Osteoblast (primary cell): ENCODE results near the gene SUZ12. TPM values are rescaled to one million over a fixed set of nuclear protein-coding genes. Genes with fewer than 3 reads are reported as not detected.

ENCODE experiments used
- DNase-seq: peaks from one replicate; pipeline ENCODE4 v3.0.0; 2011; ENCODE audit warnings: low spot score, mixed read lengths; ENCODE audit not compliant: insufficient read length; ENCODE audit errors: missing footprints
- H2AFZ ChIP-seq: 2 replicates; pipeline ENCODE4 v1.6.0; 2011; ENCODE audit warnings: mild to moderate bottlenecking, low read length
- H3K27ac ChIP-seq: 2 replicates; pipeline ENCODE4 v1.5.1; 2011; ENCODE audit warnings: mild to moderate bottlenecking, low read depth, low read length, moderate library complexity
- H3K27me3 ChIP-seq: 2 replicates; pipeline ENCODE4 v1.6.0; 2012; ENCODE audit warnings: mild to moderate bottlenecking, control low read depth, inconsistent platforms, low read length, moderate library complexity; ENCODE audit not compliant: insufficient read depth
- H3K36me3 ChIP-seq: 2 replicates; pipeline ENCODE4 v1.5.1; 2011; ENCODE audit warnings: mild to moderate bottlenecking, low read length, control low read depth, moderate library complexity; ENCODE audit not compliant: insufficient read depth
- H3K4me1 ChIP-seq: 2 replicates; pipeline ENCODE4 v1.5.1; 2011; ENCODE audit warnings: mild to moderate bottlenecking, low read length, control low read depth, moderate library complexity; ENCODE audit not compliant: insufficient read depth
- H3K4me2 ChIP-seq: 2 replicates; pipeline ENCODE4 v1.6.0; 2011; ENCODE audit warnings: mild to moderate bottlenecking, low read length; ENCODE audit not compliant: insufficient read depth
- H3K4me3 ChIP-seq: fragments of 200-600 bp; sonication (generic); 3 replicates; pipeline ENCODE4 v1.5.1; 2012; ENCODE audit warnings: mild to moderate bottlenecking, low read length, inconsistent platforms; ENCODE audit not compliant: insufficient read depth
- H3K79me2 ChIP-seq: 2 replicates; pipeline ENCODE4 v1.6.0; 2012; ENCODE audit warnings: mild to moderate bottlenecking, low read length, control low read depth, inconsistent platforms; ENCODE audit not compliant: insufficient read depth
- H3K9me3 ChIP-seq: 2 replicates; pipeline ENCODE4 v1.5.1; 2011; ENCODE audit warnings: low read depth, low read length, control low read depth
- H4K20me1 ChIP-seq: 2 replicates; pipeline ENCODE4 v1.6.0; 2012; ENCODE audit warnings: mild to moderate bottlenecking, low read length, control low read depth; ENCODE audit not compliant: insufficient read depth
- CTCF ChIP-seq: IDR thresholded peaks from 2 replicates; pipeline ENCODE4 v1.5.1; 2011; ENCODE audit warnings: mild to moderate bottlenecking, low read depth, low read length, moderate library complexity; ENCODE audit errors: extremely low read depth
- total RNA-seq: library from RNA; depleted of rRNA; stranded (reverse); fragments of >200 nt; gene quantifications from 2 replicates; pipeline ENCODE4 v1.2.3, GENCODE V29; 2012

SUZ12 gene
- total RNA-seq, 1 donor: 22.1 TPM

GRCh38 chr17:32015245-32016013, 78.6 kb downstream of the SUZ12 start:
- no peak overlapping the region for H3K4me2 ChIP-seq
- H3K4me1 ChIP-seq: peaks cover 7% of the 10 kb centered on the region
- H3K36me3 ChIP-seq: no peaks in the 10 kb centered on the region
- no peak overlapping the region for H2AFZ ChIP-seq
- peaks cover 59% of the 10 kb centered on the region for H3K79me2 ChIP-seq
- peak; percentile 23 for DNase-seq
- H4K20me1 ChIP-seq: peaks cover 6% of the 10 kb centered on the region
- no peak overlapping the region for H3K27ac ChIP-seq
- H3K9me3 ChIP-seq: no peaks in the 10 kb centered on the region
- no peaks in the 10 kb centered on the region for H3K27me3 ChIP-seq
- no peak for TF ChIP-seq CTCF
- H3K4me3 ChIP-seq: no peak overlapping the region

DNA sequence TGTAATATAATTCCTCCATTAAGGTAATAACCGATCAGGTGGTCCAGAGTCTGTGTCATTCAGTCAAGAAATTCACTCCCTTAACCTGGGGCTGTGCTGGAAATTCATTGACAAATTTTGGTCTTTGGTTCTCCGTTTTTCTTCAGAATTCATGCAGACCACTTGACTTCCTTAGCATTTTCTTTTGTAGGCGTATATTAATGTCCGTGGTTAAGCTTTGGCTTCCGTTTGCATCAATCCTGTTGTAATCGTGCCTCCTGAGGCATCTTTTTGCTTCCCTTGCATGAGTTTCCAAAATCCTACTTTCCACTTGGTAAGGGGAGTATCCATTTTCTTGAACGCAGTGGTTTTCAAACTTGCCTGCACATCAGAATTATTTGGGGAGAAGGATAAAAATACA, 79.4 kb downstream of the SUZ12 start:
- Histone ChIP-seq H2AFZ (no peak overlapping the region), H3K4me2 (no peak overlapping the region), H3K27me3 (no peaks in the 10 kb centered on the region), H3K27ac (no peak overlapping the region), H3K4me3 (no peak overlapping the region), H3K9me3 (no peaks in the 10 kb centered on the region), H3K36me3 (no peaks in the 10 kb centered on the region), H3K4me1 (peaks cover 7% of the 10 kb centered on the region), H3K79me2 (peaks cover 52% of the 10 kb centered on the region), H4K20me1 (peaks cover 6% of the 10 kb centered on the region)
- DNase-seq: no peak
- no peak for TF ChIP-seq CTCF

GRCh38 chr17:32019228-32019627, 82.4 kb downstream of the SUZ12 start:
- Histone ChIP-seq H2AFZ (no peak overlapping the region), H3K36me3 (peaks cover 3% of the 10 kb centered on the region), H4K20me1 (peaks cover 2% of the 10 kb centered on the region), H3K4me2 (no peak overlapping the region), H3K9me3 (no peaks in the 10 kb centered on the region), H3K27me3 (no peaks in the 10 kb centered on the region), H3K27ac (no peak overlapping the region), H3K4me1 (peaks cover 7% of the 10 kb centered on the region), H3K4me3 (no peak overlapping the region), H3K79me2 (peaks cover 32% of the 10 kb centered on the region)
- DNase-seq: no peak
- no peak for TF ChIP-seq CTCF

DNA sequence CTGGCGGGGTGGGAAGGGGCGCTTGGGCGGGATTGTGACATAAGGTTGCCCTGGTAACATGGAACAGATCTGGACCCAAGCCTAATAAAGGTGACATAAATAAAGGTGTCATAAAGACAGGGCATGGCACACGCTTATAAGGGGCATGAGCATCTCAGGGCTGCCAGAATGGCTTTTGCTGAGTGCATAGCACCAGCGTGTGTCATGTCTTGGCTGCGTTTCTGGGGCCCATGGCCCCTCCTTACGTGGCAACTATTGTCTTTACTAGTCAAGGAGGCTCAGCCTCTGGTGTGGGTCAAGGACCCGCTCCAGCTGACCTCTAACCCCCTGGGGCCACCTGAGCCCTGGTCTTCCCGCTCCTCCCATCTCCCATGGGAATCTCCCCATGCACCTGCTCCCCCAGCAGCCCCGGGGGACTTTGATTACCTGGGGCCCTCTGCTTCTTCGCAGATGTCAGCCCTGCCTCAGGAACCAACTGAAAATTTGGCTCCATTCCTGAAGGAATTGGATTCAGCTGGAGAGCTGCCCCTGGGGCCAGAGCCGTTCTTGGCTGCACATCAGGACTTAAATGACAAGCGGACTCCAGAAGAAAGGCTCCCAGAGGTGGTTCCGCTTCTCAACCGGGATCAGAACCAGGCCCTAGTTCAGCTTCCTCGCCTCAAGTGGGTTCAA, 84.3 kb downstream of the SUZ12 start:
- H4K20me1 ChIP-seq: peaks cover 2% of the 10 kb centered on the region
- H3K27ac ChIP-seq: no peak overlapping the region
- no peak for TF ChIP-seq CTCF
- peak; percentile 6 for DNase-seq
- H3K4me2 ChIP-seq: no peak overlapping the region
- no peaks in the 10 kb centered on the region for H3K9me3 ChIP-seq
- no peak overlapping the region for H2AFZ ChIP-seq
- peaks cover 24% of the 10 kb centered on the region for H3K79me2 ChIP-seq
- peaks cover 3% of the 10 kb centered on the region for H3K36me3 ChIP-seq
- no peaks in the 10 kb centered on the region for H3K27me3 ChIP-seq
- no peaks in the 10 kb centered on the region for H3K4me1 ChIP-seq
- no peak overlapping the region for H3K4me3 ChIP-seq
